Activated naive CD8-positive, alpha-beta T cell (primary cell): Measurements from ENCODE around the gene RBP2.
"Not testable (repeated sequence)": the region's sequence is repeated elsewhere in the genome, so short reads cannot be mapped to it uniquely, and the experiment has no call there.

Source experiments
- H3K27ac Mint-ChIP-seq: one replicate; pipeline ENCODE4 v1.8.0; 2021; ENCODE audit warnings: mixed read lengths
- H3K27me3 Mint-ChIP-seq: one replicate; pipeline ENCODE4 v1.8.0; 2021; ENCODE audit warnings: mixed read lengths
- H3K36me3 Mint-ChIP-seq: one replicate; pipeline ENCODE4 v1.8.0; 2021; ENCODE audit warnings: mixed read lengths
- H3K4me1 Mint-ChIP-seq: one replicate; pipeline ENCODE4 v1.8.0; 2021; ENCODE audit warnings: low read depth, mixed read lengths
- H3K4me3 Mint-ChIP-seq: one replicate; pipeline ENCODE4 v1.8.0; 2021; ENCODE audit warnings: mild to moderate bottlenecking, mixed read lengths
- H3K9me3 Mint-ChIP-seq: one replicate; pipeline ENCODE4 v1.8.0; 2021; ENCODE audit warnings: low read depth, mixed read lengths

RBP2 gene

GRCh38 chr3:139412891-139413290 lies 63.4 kb downstream of the RBP2 start:
- not testable (repeated sequence) for H3K27me3 Mint-ChIP-seq, H3K4me3 Mint-ChIP-seq, H3K27ac Mint-ChIP-seq, H3K4me1 Mint-ChIP-seq
- Mint-ChIP-seq H3K9me3 (peaks cover 65% of the 10 kb centered on the region), H3K36me3 (peaks cover 42% of the 10 kb centered on the region)
